Upper lobe of right lung (tissue), 1 donor: ENCODE data around the gene CYB561. TPM values are rescaled to one million over a fixed set of nuclear protein-coding genes. Genes with fewer than 3 reads are reported as not detected.
A peak's percentile ranks its signal among the peaks of the same experiment; 100 is the strongest.

Source experiments
- ATAC-seq: fragments of 200-7000 bp; cut with Tn5 transposase; one replicate; pipeline ENCODE4 v1.9.1; 2020; ENCODE audit warnings: mild to moderate bottlenecking, moderate library complexity
- DNase-seq: peaks from one replicate; pipeline ENCODE4 v3.0.0-alpha.2; 2020
- H3K27ac ChIP-seq: fragments of 200-600 bp; one replicate; pipeline ENCODE4 v1.8.0; 2022
- H3K27me3 ChIP-seq: fragments of 200-600 bp; one replicate; pipeline ENCODE4 v1.8.0; 2022; ENCODE audit warnings: mild to moderate bottlenecking
- H3K36me3 ChIP-seq: fragments of 200-600 bp; one replicate; pipeline ENCODE4 v1.8.0; 2022
- H3K4me1 ChIP-seq: fragments of 200-600 bp; one replicate; pipeline ENCODE4 v1.8.0; 2022
- H3K4me3 ChIP-seq: fragments of 200-600 bp; one replicate; pipeline ENCODE4 v1.8.0; 2022; ENCODE audit warnings: mild to moderate bottlenecking
- H3K9me3 ChIP-seq: fragments of 200-600 bp; one replicate; pipeline ENCODE4 v1.8.0; 2022
- CTCF ChIP-seq: fragments of 200-600 bp; IDR thresholded peaks from one replicate; pipeline ENCODE4 v1.8.0; 2022; ENCODE audit warnings: antibody characterized with exemption
- intact Hi-C: fragments of 100-400 bp; cut with DNase I; formaldehyde crosslinking; loops from one replicate; pipeline ENCODE4 v1.11.0; 2022
- total RNA-seq: library from RNA; stranded (reverse); fragmentation: NEBNext Ultra II Directional; extraction: Animal tissue kit (Norgen Biotek cat#: 25700); gene quantifications from one replicate; pipeline ENCODE4 v1.2.1, GENCODE V29; 2021
- donor health status: DM: no; HTN: yes; CAD: no; lungs with severe emphysema.

The CYB561 gene
- total RNA-seq, 1 donor from 2014 or later, result 55.5 TPM

DNA sequence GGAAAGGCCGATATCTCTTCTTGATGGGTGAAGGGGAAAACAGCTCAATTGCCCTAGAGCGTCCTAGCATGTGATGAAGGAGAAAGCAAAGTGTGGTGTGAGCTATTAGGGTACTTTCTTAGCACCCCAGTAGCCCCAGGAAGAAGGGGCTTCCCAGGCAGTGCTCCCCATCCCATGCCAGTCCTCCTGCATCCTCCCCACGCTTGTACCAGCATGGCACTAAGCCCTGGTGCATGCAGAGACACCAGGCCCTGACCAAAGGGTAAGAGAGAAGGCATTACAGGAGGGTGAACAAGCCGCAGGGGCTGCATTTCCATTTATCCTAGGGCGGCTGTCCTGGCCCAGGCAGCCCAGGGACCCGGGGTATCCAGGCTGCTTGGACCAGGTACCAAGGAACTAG lies 3.1 kb downstream of the CYB561 start:
- no peak for DNase-seq
- ATAC-seq, result no peak
- H3K4me1 ChIP-seq, result peaks cover 33% of the 10 kb centered on the region
- intact Hi-C loops, result loop anchor here (5.0 kb wide), 1 partner anchor 34 kb away; the partner anchor contains the start of gene ACE
- H3K27ac ChIP-seq, result no peak overlapping the region
- H3K36me3 ChIP-seq, result no peaks in the 10 kb centered on the region
- no peak for TF ChIP-seq CTCF
- no peak overlapping the region for H3K4me3 ChIP-seq
- no peaks in the 10 kb centered on the region for H3K27me3 ChIP-seq
- H3K9me3 ChIP-seq, result no peaks in the 10 kb centered on the region

DNA sequence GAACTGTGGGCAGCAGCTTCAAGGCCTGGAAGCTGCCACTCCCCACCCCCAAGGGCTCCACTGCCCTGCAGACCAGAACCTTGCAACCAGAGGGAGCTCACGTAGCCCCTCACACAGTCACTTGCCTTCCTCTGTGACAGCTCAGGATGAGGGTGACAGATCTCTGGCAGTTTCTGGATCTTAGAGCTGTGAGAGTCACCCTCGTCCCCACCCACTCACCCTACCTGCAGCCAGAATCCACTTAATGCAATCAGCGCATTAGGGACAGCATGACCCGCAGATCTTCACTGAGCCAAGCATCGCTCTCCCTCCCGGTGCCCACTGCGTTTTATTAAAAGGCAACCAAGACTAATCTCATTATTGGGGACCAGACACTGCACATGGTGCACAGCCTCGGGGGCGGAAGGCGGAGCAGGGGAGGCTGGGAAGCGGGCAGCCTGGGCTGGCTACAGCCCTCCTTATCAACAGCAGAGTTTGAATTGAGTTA lies 3.5 kb downstream of the CYB561 start:
- Histone ChIP-seq H3K27ac (no peak overlapping the region), H3K27me3 (no peaks in the 10 kb centered on the region), H3K4me3 (no peak overlapping the region), H3K9me3 (no peaks in the 10 kb centered on the region), H3K36me3 (no peaks in the 10 kb centered on the region), H3K4me1 (peaks cover 28% of the 10 kb centered on the region)
- intact Hi-C loops, result loop anchor here (5.0 kb wide), 1 partner anchor 35 kb away; the partner anchor contains the start of gene ACE
- DNase-seq (no peak), ATAC-seq (no peak)
- TF ChIP-seq CTCF, result no peak

GRCh38 chr17:63442074-63442473 lies 4.0 kb downstream of the CYB561 start:
- Histone ChIP-seq H3K36me3 (no peaks in the 10 kb centered on the region), H3K27ac (no peak overlapping the region), H3K4me3 (no peak overlapping the region), H3K27me3 (no peaks in the 10 kb centered on the region), H3K9me3 (no peaks in the 10 kb centered on the region), H3K4me1 (peaks cover 26% of the 10 kb centered on the region)
- no peak for TF ChIP-seq CTCF
- ATAC-seq (no peak), DNase-seq (no peak)
- intact Hi-C loops, result loop anchor here (5.0 kb wide), 1 partner anchor 35 kb away; the partner anchor contains the start of gene ACE

DNA sequence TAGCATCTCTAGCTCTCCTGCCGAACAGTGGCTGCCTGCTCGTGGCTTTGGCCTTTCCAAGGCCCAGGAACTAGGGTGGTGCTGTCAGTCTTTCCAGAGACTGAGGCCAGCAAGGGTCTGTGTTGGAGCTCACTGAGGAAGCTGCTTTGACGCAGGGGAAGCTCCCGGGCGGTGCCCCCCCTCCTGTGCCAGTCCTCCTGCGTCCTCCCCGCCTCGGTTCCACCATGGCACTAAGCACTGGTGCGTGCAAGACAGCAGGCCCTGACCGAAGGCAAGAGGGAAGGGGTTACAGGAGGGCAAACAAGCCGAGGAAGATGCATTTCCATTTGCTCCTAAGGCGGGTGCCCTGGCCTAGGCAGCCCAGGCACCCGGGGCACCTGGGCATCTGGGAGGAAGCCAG lies 4.5 kb downstream of the CYB561 start:
- DNase-seq (no peak), ATAC-seq (no peak)
- Histone ChIP-seq H3K9me3 (no peaks in the 10 kb centered on the region), H3K4me3 (no peak overlapping the region), H3K4me1 (peaks cover 28% of the 10 kb centered on the region), H3K27ac (no peak overlapping the region), H3K36me3 (no peaks in the 10 kb centered on the region), H3K27me3 (no peaks in the 10 kb centered on the region)
- intact Hi-C loops, result loop anchor here (5.0 kb wide), 1 partner anchor 36 kb away; the partner anchor contains the start of gene ACE
- TF ChIP-seq CTCF, result no peak

GRCh38 chr17:63440770-63441335 lies 5.3 kb downstream of the CYB561 start:
- no peak for ATAC-seq
- H3K4me3 ChIP-seq, result no peak overlapping the region
- no peaks in the 10 kb centered on the region for H3K27me3 ChIP-seq
- H3K9me3 ChIP-seq, result no peaks in the 10 kb centered on the region
- H3K27ac ChIP-seq, result peak overlapping the region; percentile 63
- no peak for DNase-seq
- H3K36me3 ChIP-seq, result no peaks in the 10 kb centered on the region
- intact Hi-C loops, result loop anchor here (5.0 kb wide), 1 partner anchor 36 kb away; the partner anchor contains the start of gene ACE
- H3K4me1 ChIP-seq, result peaks cover 29% of the 10 kb centered on the region
- no peak for TF ChIP-seq CTCF
